Adrenal gland (tissue), 5 donors: ENCODE data around the gene KLRC4.

ENCODE experiments used
- CTCF ChIP-seq, 6 experiments: fragments of 450-650 bp in 4 of 6; fragments of 200-600 bp in 2 of 6; sonication (generic) in 1 of 6; IDR thresholded peaks; 1 replicate in 5 of 6; 2 replicates in 1 of 6; pipeline versions ENCODE4 v1.5.1 to v1.8.0; 2016 to 2021; ENCODE audit warnings: antibody characterized with exemption in 6 of 6, mild to moderate bottlenecking in 2 of 6, moderate library complexity in 1 of 6
- POLR2A ChIP-seq, 2 donors: fragments of 450-650 bp; IDR thresholded peaks; one replicate each; pipeline ENCODE4 v1.6.1; 2017; ENCODE audit warnings: antibody characterized with exemption in 2 of 2, mild to moderate bottlenecking in 2 of 2, moderate library complexity in 1 of 2
- donor health status: DM: no; HTN: no; CAD: no.

DNA sequence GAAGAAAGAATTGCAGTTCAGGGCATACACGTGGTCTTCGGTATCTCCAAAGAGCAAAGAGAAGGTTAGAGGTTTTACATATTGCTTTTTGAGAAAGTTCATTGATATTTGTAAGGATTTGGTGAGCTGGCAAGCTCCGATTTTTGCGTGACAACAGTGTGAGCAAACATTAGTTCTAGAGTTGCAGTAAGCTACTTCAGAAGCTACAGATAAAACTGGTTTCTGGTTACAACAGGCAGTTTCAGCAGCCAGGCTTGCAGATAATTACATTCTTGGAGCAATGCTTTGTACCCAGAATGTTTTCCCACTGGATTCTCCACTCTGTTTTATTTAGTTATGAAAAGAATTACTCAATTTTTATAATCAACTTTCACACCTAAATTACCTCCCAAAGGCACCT is 47.9 kb downstream of the KLRC4 start:
- TF ChIP-seq POLR2A (IDR thresholded peaks at IDR 0.05) (no peak), CTCF (IDR thresholded peaks at IDR 0.05) (no peak)
